ENCODE results near the gene TMEM121B.

- TF ChIP-seq ZNF114 (CRISPR knock-in tag; IDR thresholded peaks at IDR 0.05) = no peak
- TF ChIP-seq JUNB (IDR thresholded peaks at IDR 0.05; ENCODE audit: unreplicated experiment) = no peak
- TF ChIP-seq CTCF (conservative IDR thresholded peaks at IDR 0.05; ENCODE audit: low read depth in 2 of 2) = no peak
- TF ChIP-seq REST (IDR thresholded peaks at IDR 0.05; ENCODE audit: unreplicated experiment) = no peak
- no peak for TF ChIP-seq EZH2phosphoT487 (IDR thresholded peaks at IDR 0.05; ENCODE audit: unreplicated experiment)
- TF ChIP-seq POLR2AphosphoS5 (IDR thresholded peaks at IDR 0.05; ENCODE audit: low read depth) = no peak
- no peak for TF ChIP-seq EZH2 (IDR thresholded peaks at IDR 0.05; ENCODE audit: low read depth, unreplicated experiment)
- TF ChIP-seq CREB1 (CRISPR knock-in tag; IDR thresholded peaks at IDR 0.05; ENCODE audit: low read depth) = no peak
- no peak for TF ChIP-seq NANOG (IDR thresholded peaks at IDR 0.05; ENCODE audit: borderline replicate concordance)
- TF ChIP-seq ETS1 (IDR thresholded peaks at IDR 0.05) = no peak
- no peak for TF ChIP-seq ZNF331 (CRISPR knock-in tag; IDR thresholded peaks at IDR 0.05; ENCODE audit: low read depth)
Observed at GRCh38 chr22:17116572-17117330, 4.4 kb downstream of the TMEM121B start.

Data from GM23338 (cell line).